CD4-positive, CD25-positive, alpha-beta regulatory T cell (primary cell): ENCODE data around the gene GNPTAB. TPM values are rescaled to one million over a fixed set of nuclear protein-coding genes. Genes with fewer than 3 reads are reported as not detected.

Experiments used
- ATAC-seq, 2 donors: fragments of 150-1000 bp; cut with Tn5 transposase; one replicate each; pipeline ENCODE4 v1.10.0; 2021; ENCODE audit warnings: low read depth in 2 of 2, moderate number of reproducible peaks in 2 of 2, moderate library complexity in 1 of 2
- DNase-seq, 3 donors: peaks; one replicate each; pipeline versions ENCODE4 v3.0.0 to v3.0.0-alpha.2; 2012 to 2022; ENCODE audit warnings: mixed read lengths in 1 of 3
- H3K27ac ChIP-seq: one replicate; pipeline ENCODE4 v1.7.0; 2013; ENCODE audit warnings: mild to moderate bottlenecking, low read length; ENCODE audit not compliant: insufficient read depth, poor library complexity, severe bottlenecking
- H3K27me3 ChIP-seq: one replicate; pipeline ENCODE4 v1.7.0; 2013; ENCODE audit warnings: low read length; ENCODE audit not compliant: control insufficient read depth, insufficient read depth
- H3K36me3 ChIP-seq: one replicate; pipeline ENCODE4 v1.7.0; 2013; ENCODE audit warnings: mild to moderate bottlenecking, low read length, moderate library complexity; ENCODE audit not compliant: control insufficient read depth, insufficient read depth
- H3K4me1 ChIP-seq: 2 replicates; pipeline ENCODE4 v1.7.0; 2013; ENCODE audit warnings: mild to moderate bottlenecking, low read length; ENCODE audit not compliant: insufficient read depth, control insufficient read depth, poor library complexity, severe bottlenecking
- H3K4me3 ChIP-seq: one replicate; pipeline ENCODE4 v1.7.0; 2013; ENCODE audit warnings: low read depth, mild to moderate bottlenecking, low read length, moderate library complexity
- H3K9me3 ChIP-seq, 2 experiments: 1 replicate in 1 of 2; 2 replicates in 1 of 2; pipeline ENCODE4 v1.7.0; 2013; ENCODE audit warnings: low read length in 2 of 2, mild to moderate bottlenecking in 1 of 2, moderate library complexity in 1 of 2; ENCODE audit not compliant: control insufficient read depth in 2 of 2
- H3K27ac Mint-ChIP-seq, 3 donors: one replicate each; pipeline ENCODE4 v1.8.0; 2020 to 2022; ENCODE audit warnings: mild to moderate bottlenecking in 3 of 3, mixed read lengths in 3 of 3, moderate library complexity in 2 of 3
- H3K27me3 Mint-ChIP-seq: one replicate; pipeline ENCODE4 v1.8.0; 2022; ENCODE audit warnings: mild to moderate bottlenecking, mixed read lengths
- H3K36me3 Mint-ChIP-seq: one replicate; pipeline ENCODE4 v1.8.0; 2020; ENCODE audit warnings: mixed read lengths
- H3K4me1 Mint-ChIP-seq, 4 donors: one replicate each; pipeline ENCODE4 v1.8.0; 2020 to 2022; ENCODE audit warnings: mixed read lengths in 4 of 4, mild to moderate bottlenecking in 1 of 4
- H3K4me3 Mint-ChIP-seq, 4 donors: one replicate each; pipeline ENCODE4 v1.8.0; 2020 to 2022; ENCODE audit warnings: mild to moderate bottlenecking in 4 of 4, mixed read lengths in 4 of 4, moderate library complexity in 3 of 4
- H3K9me3 Mint-ChIP-seq, 7 donors: one replicate each; pipeline ENCODE4 v1.8.0; 2020 to 2022; ENCODE audit warnings: mixed read lengths in 7 of 7, mild to moderate bottlenecking in 3 of 7, moderate library complexity in 2 of 7
- polyA plus RNA-seq, 4 donors: library from polyadenylated mRNA; unstranded; fragments of 300-500 nt; fragmentation: Illumina TruSeq; gene quantifications; one replicate each; pipeline ENCODE4 v1.2.3, GENCODE V29; 2021
- total RNA-seq: library from RNA; stranded (reverse); gene quantifications from one replicate; pipeline ENCODE4 v1.2.3, GENCODE V29; 2022

The GNPTAB gene
- total and polyA plus RNA-seq, 5 donors from 2014 or later, result 25.8 to 53.6 (median 32.2) TPM

DNA sequence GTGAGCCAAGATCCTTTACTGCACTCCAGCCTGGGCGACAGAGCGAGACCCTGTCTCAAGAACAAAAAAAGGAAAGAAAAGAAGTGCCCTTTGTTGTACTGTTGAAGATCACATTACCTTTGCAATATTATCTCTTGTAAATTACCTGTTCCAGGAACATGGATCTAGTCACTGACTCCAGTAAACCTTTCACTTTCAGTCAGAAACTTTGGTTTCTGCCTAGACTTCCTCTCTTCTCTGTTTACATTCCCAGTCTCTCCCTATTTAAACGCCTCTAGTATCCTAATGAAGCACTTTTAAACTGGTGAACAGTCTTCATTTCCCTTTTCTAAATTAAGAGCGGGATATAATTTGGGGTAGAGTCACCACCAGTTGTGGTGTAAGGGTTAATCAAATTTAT is 120.5 kb downstream of the GNPTAB start:
- Mint-ChIP-seq H3K36me3 (peaks cover 5% of the 10 kb centered on the region), H3K4me3 (no peak overlapping the region), H3K4me1 (peaks cover 0 to 27% (median 9%) of the 10 kb centered on the region in 4 donors), H3K27ac (no peak overlapping the region), H3K9me3 (no peaks in the 10 kb centered on the region), H3K27me3 (peaks cover 8% of the 10 kb centered on the region)
- H3K27ac ChIP-seq, result no peak overlapping the region
- H3K4me3 ChIP-seq, result no peak overlapping the region
- DNase-seq (no peak), ATAC-seq (no peak)
- no peaks in the 10 kb centered on the region for H3K4me1 ChIP-seq
- no peaks in the 10 kb centered on the region for H3K27me3 ChIP-seq
- no peaks in the 10 kb centered on the region for H3K9me3 ChIP-seq
- no peaks in the 10 kb centered on the region for H3K36me3 ChIP-seq

DNA sequence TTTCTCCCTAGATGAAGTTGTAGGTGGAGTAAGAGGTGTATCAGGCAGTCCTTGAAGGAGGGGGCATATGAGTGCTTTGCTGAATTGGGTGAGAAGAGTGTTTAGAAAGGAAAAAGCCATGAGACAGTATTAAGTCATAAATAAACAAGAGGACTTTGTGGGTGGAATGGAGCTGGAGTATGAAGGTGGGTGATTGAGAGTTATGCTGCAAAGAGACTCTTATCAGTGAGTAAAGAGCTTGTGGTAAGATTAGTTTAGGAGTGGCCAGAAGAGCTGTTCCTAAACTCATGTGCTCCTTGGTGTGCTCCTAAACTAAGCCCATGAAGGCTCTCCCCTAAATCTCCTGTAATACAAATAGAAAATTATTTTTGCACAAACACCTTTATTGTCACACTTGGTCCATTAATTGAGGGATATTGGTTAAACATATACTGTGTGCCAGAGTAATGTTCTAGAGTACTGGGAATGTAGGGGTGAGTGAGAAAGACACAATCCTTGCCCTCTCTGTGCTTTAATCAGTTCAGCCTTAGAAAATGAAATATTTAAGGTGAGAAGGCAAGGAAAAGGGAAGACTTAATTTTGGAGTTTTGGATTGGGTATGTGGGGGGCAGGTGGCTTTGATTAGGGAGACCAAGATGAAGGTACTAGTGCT is 123.5 kb downstream of the GNPTAB start:
- ATAC-seq (no peak), DNase-seq (no peak)
- Mint-ChIP-seq H3K9me3 (no peaks in the 10 kb centered on the region), H3K36me3 (peaks cover 5% of the 10 kb centered on the region), H3K27me3 (peaks cover 12% of the 10 kb centered on the region), H3K4me3 (no peak overlapping the region), H3K4me1 (peaks cover 0 to 32% (median 6%) of the 10 kb centered on the region in 4 donors), H3K27ac (no peak overlapping the region)
- H3K27ac ChIP-seq, result no peak overlapping the region
- H3K4me3 ChIP-seq, result no peak overlapping the region
- H3K36me3 ChIP-seq, result no peaks in the 10 kb centered on the region
- H3K4me1 ChIP-seq, result no peaks in the 10 kb centered on the region
- no peaks in the 10 kb centered on the region for H3K27me3 ChIP-seq
- no peaks in the 10 kb centered on the region for H3K9me3 ChIP-seq

DNA sequence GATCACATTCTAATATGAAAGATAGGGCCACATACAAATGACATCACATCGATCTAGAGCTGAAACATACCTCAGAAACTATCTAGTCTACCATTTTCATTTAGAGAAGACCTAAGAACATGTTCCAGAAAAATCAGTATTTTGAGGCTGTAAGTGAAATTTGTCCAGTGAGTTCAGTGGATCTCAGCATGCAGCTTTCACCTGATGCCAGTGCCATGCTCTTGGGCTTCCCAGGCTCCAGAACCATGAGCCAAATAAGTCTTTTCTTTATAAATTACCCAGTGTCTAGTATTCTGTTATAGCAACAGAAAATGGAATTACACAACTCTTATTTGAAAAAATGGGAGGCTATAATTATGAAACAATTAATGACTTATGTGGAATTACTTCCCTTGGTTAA is 124.4 kb downstream of the GNPTAB start:
- H3K27ac ChIP-seq, result no peak overlapping the region
- H3K27me3 ChIP-seq, result no peaks in the 10 kb centered on the region
- H3K4me1 ChIP-seq, result no peaks in the 10 kb centered on the region
- Mint-ChIP-seq H3K4me1 (peaks cover 0 to 40% (median 8%) of the 10 kb centered on the region in 4 donors), H3K9me3 (no peaks in the 10 kb centered on the region), H3K36me3 (peaks cover 4% of the 10 kb centered on the region), H3K4me3 (no peak overlapping the region), H3K27ac (no peak overlapping the region), H3K27me3 (peaks cover 11% of the 10 kb centered on the region)
- no peak overlapping the region for H3K4me3 ChIP-seq
- ATAC-seq (no peak), DNase-seq (no peak)
- no peaks in the 10 kb centered on the region for H3K36me3 ChIP-seq
- no peaks in the 10 kb centered on the region for H3K9me3 ChIP-seq

- Mint-ChIP-seq H3K27ac (no peak overlapping the region), H3K27me3 (peaks cover 16% of the 10 kb centered on the region), H3K4me3 (no peak overlapping the region), H3K4me1 (peaks cover 0 to 51% (median 14%) of the 10 kb centered on the region in 4 donors), H3K36me3 (no peaks in the 10 kb centered on the region), H3K9me3 (no peaks in the 10 kb centered on the region)
- Histone ChIP-seq H3K27ac (no peak overlapping the region), H3K36me3 (no peaks in the 10 kb centered on the region), H3K27me3 (no peaks in the 10 kb centered on the region), H3K9me3 (no peaks in the 10 kb centered on the region), H3K4me3 (no peak overlapping the region), H3K4me1 (peaks cover under 1% of the 10 kb centered on the region)
- DNase-seq, result no peak
- no peak for ATAC-seq
Measured at GRCh38 chr12:101703487-101703886, 127.3 kb downstream of the GNPTAB start.

DNA sequence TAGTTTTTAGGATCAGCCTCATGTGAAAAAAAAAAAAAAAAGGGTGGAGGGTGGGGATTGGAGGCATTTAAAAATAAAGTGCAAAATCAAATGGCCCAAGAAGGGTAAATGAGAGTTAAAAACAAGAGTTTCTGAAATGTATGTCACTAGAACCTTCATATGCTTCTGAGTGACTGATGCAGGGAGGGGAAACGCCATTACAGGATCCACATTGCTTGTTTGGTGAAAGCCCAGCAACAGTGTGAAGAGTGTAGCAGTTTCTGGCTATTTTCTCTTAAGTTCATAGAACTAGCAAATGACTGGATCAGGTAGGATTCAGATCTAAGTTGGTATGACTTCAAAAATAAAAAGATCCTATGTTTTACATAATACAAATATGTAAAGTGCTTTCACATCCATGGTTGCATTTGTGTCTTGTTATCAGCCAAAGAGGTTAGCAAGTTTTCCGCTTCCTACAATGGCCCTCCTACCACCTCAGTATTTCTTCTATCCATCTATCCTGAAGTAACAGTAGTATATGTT is 130.4 kb downstream of the GNPTAB start:
- H3K9me3 ChIP-seq, result no peaks in the 10 kb centered on the region
- no peak overlapping the region for H3K27ac ChIP-seq
- H3K27me3 ChIP-seq, result no peaks in the 10 kb centered on the region
- DNase-seq (peak in 1 of 3 donors; percentile 4), ATAC-seq (no peak)
- peak overlapping the region in 2 of 3 donors; percentile 2 to 45 for H3K27ac Mint-ChIP-seq
- H3K27me3 Mint-ChIP-seq, result peaks cover 28% of the 10 kb centered on the region
- peak overlapping the region; percentile 14 for H3K4me3 ChIP-seq
- H3K4me1 Mint-ChIP-seq, result peaks cover 0 to 62% (median 23%) of the 10 kb centered on the region in 4 donors
- no peaks in the 10 kb centered on the region for H3K36me3 Mint-ChIP-seq
- H3K4me1 ChIP-seq, result peaks cover 5% of the 10 kb centered on the region
- no peaks in the 10 kb centered on the region for H3K36me3 ChIP-seq
- no peaks in the 10 kb centered on the region for H3K9me3 Mint-ChIP-seq
- peak overlapping the region in 3 of 4 donors; percentile 9 to 67 (median 51) for H3K4me3 Mint-ChIP-seq

DNA sequence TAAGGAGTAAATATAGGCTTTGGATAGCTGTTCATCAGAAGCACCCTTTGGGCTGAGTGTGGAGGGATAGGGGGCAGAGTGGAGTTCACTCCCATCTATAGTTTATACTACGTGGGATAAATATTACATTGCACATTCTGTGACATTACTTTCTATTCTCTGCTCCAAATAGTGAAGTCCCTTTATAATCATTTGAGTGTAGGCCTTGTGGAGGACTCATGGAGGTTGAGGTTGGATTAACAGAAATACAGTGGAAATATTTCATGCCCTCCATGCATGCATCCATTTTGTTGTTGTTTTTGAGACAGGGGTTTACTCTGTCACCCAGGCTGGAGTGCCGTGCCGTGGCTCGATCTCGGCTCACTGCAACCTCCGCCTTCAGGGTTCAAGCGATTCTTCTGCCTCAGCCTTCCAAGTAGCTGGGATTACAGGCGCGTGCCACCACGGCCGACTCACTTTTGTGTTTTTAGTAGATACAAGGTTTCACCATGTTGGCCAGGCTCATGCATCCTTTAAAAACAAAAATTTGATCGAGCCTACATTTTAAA is 131.9 kb downstream of the GNPTAB start:
- Histone ChIP-seq H3K4me1 (peaks cover 5% of the 10 kb centered on the region), H3K27ac (no peak overlapping the region), H3K36me3 (no peaks in the 10 kb centered on the region), H3K27me3 (no peaks in the 10 kb centered on the region), H3K9me3 (no peaks in the 10 kb centered on the region), H3K4me3 (peak overlapping the region; percentile 77)
- peak in 2 of 3 donors; percentile 9 to 13 for DNase-seq
- H3K4me3 Mint-ChIP-seq, result peak overlapping the region; percentile 88 to 94 (median 92)
- H3K36me3 Mint-ChIP-seq, result no peaks in the 10 kb centered on the region
- peaks cover 0 to 63% (median 25%) of the 10 kb centered on the region in 4 donors for H3K4me1 Mint-ChIP-seq
- no peak for ATAC-seq
- H3K27me3 Mint-ChIP-seq, result peaks cover 32% of the 10 kb centered on the region
- H3K27ac Mint-ChIP-seq, result peak overlapping the region; percentile 76 to 88 (median 88)
- no peaks in the 10 kb centered on the region for H3K9me3 Mint-ChIP-seq

DNA sequence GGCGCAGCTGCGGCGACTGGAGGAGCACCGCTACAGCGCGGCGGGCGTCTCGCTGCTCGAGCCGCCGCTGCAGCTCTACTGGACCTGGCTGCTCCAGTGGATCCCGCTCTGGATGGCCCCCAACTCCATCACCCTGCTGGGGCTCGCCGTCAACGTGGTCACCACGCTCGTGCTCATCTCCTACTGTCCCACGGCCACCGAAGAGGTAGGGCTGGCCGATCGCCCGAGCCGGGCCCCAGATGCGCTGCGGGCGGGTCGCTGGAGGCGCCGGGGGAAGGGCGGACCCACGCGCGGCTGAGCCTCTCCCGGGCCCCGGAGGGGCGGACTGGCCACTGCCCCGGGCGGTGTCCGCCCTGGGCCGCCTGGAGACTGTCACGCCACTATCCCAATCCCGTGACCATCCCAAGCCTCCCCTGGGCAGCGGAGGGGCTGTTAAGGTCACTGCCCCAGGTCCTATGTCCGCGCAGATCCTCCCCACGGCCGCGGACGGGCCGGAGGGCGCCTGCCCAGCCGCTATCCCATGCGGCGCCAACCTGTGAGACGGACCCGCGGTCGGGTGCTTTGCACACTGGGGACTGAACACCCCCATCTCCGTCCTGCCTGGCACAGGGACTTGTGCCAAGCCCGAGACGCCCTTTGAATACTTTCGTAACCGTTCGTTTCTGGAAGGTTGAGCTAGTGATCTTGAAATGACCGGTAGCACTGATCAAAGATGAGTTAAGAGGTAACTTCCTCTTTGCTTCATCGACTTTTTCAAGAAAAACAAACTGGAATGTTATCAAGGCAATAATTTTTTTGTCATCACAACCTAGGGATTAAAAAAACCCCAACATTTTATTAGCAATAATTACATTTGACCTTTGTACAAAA is 132.6 kb downstream of the GNPTAB start:
- H3K9me3 Mint-ChIP-seq, result no peaks in the 10 kb centered on the region
- no peaks in the 10 kb centered on the region for H3K9me3 ChIP-seq
- no peaks in the 10 kb centered on the region for H3K36me3 Mint-ChIP-seq
- H3K27ac Mint-ChIP-seq, result peak overlapping the region; percentile 76 to 88 (median 88)
- H3K4me1 ChIP-seq, result peaks cover 5% of the 10 kb centered on the region
- peaks cover 0 to 60% (median 25%) of the 10 kb centered on the region in 4 donors for H3K4me1 Mint-ChIP-seq
- ATAC-seq (peak; percentile 10 to 16), DNase-seq (peak in 2 of 3 donors; percentile 12 to 48)
- H3K27ac ChIP-seq, result peak overlapping the region; percentile 27
- H3K27me3 Mint-ChIP-seq, result peaks cover 32% of the 10 kb centered on the region
- peak overlapping the region; percentile 88 to 94 (median 92) for H3K4me3 Mint-ChIP-seq
- H3K36me3 ChIP-seq, result no peaks in the 10 kb centered on the region
- peak overlapping the region; percentile 77 for H3K4me3 ChIP-seq
- no peaks in the 10 kb centered on the region for H3K27me3 ChIP-seq
